Measurements from ENCODE around the gene TMEFF2. TPM values are rescaled to one million over a fixed set of nuclear protein-coding genes. Genes with fewer than 3 reads are reported as not detected.

TMEFF2 gene
- total and polyA plus RNA-seq, 2 of the 8 experiments (the other 6 are each of a cell fraction or from before 2014, with no cell fraction given), result 0.91 to 3.7 TPM

DNA sequence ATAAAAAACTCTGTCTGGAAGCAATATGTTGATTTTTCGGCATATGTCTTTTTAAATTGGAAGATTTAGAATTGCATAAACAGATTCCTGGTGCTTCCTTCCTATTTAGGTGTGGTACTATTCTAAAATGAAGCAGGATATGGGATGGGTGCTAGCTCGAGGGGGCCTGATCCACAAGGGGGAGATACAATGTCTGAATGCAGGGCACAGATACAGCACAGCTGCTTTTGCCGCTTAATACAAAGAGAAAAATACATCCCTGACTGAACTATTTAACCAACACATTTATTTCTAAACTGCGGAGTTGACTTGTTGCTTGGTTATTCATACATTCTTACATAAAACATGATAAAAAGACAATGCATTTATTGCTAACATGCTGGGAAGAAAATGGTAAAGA lies 169.1 kb downstream of the TMEFF2 start:
- no peak overlapping the region for H4K8ac ChIP-seq (ENCODE audit: extremely low read depth, insufficient read depth, low read length)
- no peak overlapping the region for H3K4me2 ChIP-seq (ENCODE audit: insufficient read depth in 1 of 2, low read depth in 2 of 2, low read length in 2 of 2)
- no peak overlapping the region for H3K14ac ChIP-seq (ENCODE audit: insufficient read length)
- no peak overlapping the region for H2AFZ ChIP-seq (ENCODE audit: low read length)
- H4K5ac ChIP-seq (ENCODE audit: insufficient read length, low read depth, low read length), result no peak overlapping the region
- ChIA-PET CTCF (ENCODE audit: partially characterized antibody) (interaction anchor here (0.7 to 1.8 kb wide), 7 partner anchors 17 to 137 kb away, joined by 3 to 4 read pairs (median 3); no protein-coding TSS in a partner anchor), POLR2A (ENCODE audit: partially characterized antibody) (no interaction called here)
- H3K4me3 ChIP-seq (ENCODE audit: extremely low read depth in 1 of 4, insufficient read depth in 2 of 4, low read depth in 3 of 4, low read length in 4 of 4), result no peak overlapping the region
- peaks cover 0 to 11% (median 5%) of the 10 kb centered on the region in 4 experiments; a peak in 5 of 7 replicates for H3K4me1 ChIP-seq (replicated peaks in 1 of 4; ENCODE audit: control insufficient read depth in 3 of 4, insufficient read depth in 4 of 4, low read length in 3 of 4)
- H3K23me2 ChIP-seq (ENCODE audit: low read depth, low read length), result no peaks in the 10 kb centered on the region
- no peaks in the 10 kb centered on the region for H4K20me1 ChIP-seq (replicated peaks in 1 of 2; ENCODE audit: control insufficient read depth in 1 of 2, insufficient read depth in 2 of 2, low read length in 2 of 2)
- H4K91ac ChIP-seq (replicated peaks; ENCODE audit: insufficient read length, low read length), result no peak overlapping the region
- FAIRE-seq (no peak), DNase-seq (ENCODE audit: low read depth in 1 of 2, low spot score in 2 of 2) (no peak)
- no peak overlapping the region for H2BK20ac ChIP-seq (ENCODE audit: low read length)
- no peak overlapping the region for H2BK120ac ChIP-seq (replicated peaks; ENCODE audit: low read depth, low read length)
- H3K79me2 ChIP-seq (ENCODE audit: control insufficient read depth in 1 of 2, insufficient read depth in 2 of 2, low read length in 2 of 2), result no peaks in the 10 kb centered on the region
- no peaks in the 10 kb centered on the region for H3K36me3 ChIP-seq (ENCODE audit: control insufficient read depth in 2 of 4, insufficient read depth in 4 of 4, low read length in 3 of 4)
- H3K9ac ChIP-seq (replicated peaks in 1 of 4; ENCODE audit: extremely low read depth in 1 of 4, low read depth in 3 of 4, low read length in 3 of 4), result no peak overlapping the region
- no peak overlapping the region for H3K18ac ChIP-seq (ENCODE audit: extremely low read depth, low read length)
- no peak overlapping the region for H2BK5ac ChIP-seq (ENCODE audit: low read depth, low read length)
- H3K27ac ChIP-seq (ENCODE audit: low read depth, low read length), result no peak overlapping the region
- no peak overlapping the region for H3K56ac ChIP-seq (replicated peaks; ENCODE audit: insufficient read length, low read depth, low read length)
- H2AK5ac ChIP-seq (ENCODE audit: low read depth, low read length), result no peak overlapping the region
- peaks cover 0 to 1% (median 0%) of the 10 kb centered on the region in 4 experiments; a peak in 1 of 7 replicates for H3K27me3 ChIP-seq (replicated peaks in 1 of 4; ENCODE audit: control insufficient read depth in 3 of 4, extremely low read depth in 1 of 4, insufficient read depth in 3 of 4, low read length in 3 of 4)
- no peak overlapping the region for H2BK15ac ChIP-seq (ENCODE audit: low read length)
- H3K79me1 ChIP-seq (ENCODE audit: low read depth, low read length), result 0 out of 2 replicates have a peak, but pooled peaks cover 2% of the 10 kb centered on the region
- no peak overlapping the region for H2BK12ac ChIP-seq (ENCODE audit: low read depth, low read length)
- 75% methylated on average over 4 of the region's 4 CpGs; no CpG with 5 or more reads in 1 of the 2 experiments for WGBS, 2 experiments (ENCODE audit: extremely low coverage in 1 of 2, insufficient coverage in 1 of 2, insufficient read length in 1 of 2, insufficient replicate concordance in 2 of 2, low coverage in 1 of 2, low lambda C conversion rate in 2 of 2, missing lambda C conversion rate in 1 of 2)
- H3K4ac ChIP-seq (replicated peaks; ENCODE audit: insufficient read length, low read depth, low read length), result no peak overlapping the region
- H3K9me3 ChIP-seq (ENCODE audit: insufficient read depth in 2 of 2, low read depth in 1 of 2, low read length in 1 of 2), result no peaks in the 10 kb centered on the region
- H3K23ac ChIP-seq (ENCODE audit: insufficient read length), result no peak overlapping the region
- no peak for TF ChIP-seq PHF8 (conservative IDR thresholded peaks at IDR 0.05; ENCODE audit: low read depth, low read length)
- TF ChIP-seq NRF1 (IDR thresholded peaks at IDR 0.05; ENCODE audit: low read depth, low read length), result no peak
- TF ChIP-seq, protein P1, sequence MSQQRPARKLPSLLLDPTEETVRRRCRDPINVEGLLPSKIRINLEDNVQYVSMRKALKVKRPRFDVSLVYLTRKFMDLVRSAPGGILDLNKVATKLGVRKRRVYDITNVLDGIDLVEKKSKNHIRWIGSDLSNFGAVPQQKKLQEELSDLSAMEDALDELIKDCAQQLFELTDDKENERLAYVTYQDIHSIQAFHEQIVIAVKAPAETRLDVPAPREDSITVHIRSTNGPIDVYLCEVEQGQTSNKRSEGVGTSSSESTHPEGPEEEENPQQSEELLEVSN (IDR thresholded peaks at IDR 0.05), result no peak
- TF ChIP-seq RNF2 (IDR thresholded peaks at IDR 0.05; ENCODE audit: borderline replicate concordance, low read depth, low read length, missing control alignments, poor library complexity, severe bottlenecking), result no peak
- TF ChIP-seq, protein P2, sequence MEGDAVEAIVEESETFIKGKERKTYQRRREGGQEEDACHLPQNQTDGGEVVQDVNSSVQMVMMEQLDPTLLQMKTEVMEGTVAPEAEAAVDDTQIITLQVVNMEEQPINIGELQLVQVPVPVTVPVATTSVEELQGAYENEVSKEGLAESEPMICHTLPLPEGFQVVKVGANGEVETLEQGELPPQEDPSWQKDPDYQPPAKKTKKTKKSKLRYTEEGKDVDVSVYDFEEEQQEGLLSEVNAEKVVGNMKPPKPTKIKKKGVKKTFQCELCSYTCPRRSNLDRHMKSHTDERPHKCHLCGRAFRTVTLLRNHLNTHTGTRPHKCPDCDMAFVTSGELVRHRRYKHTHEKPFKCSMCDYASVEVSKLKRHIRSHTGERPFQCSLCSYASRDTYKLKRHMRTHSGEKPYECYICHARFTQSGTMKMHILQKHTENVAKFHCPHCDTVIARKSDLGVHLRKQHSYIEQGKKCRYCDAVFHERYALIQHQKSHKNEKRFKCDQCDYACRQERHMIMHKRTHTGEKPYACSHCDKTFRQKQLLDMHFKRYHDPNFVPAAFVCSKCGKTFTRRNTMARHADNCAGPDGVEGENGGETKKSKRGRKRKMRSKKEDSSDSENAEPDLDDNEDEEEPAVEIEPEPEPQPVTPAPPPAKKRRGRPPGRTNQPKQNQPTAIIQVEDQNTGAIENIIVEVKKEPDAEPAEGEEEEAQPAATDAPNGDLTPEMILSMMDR (IDR thresholded peaks at IDR 0.05; ENCODE audit: control extremely low read depth in 1 of 3, insufficient read depth in 1 of 3, low read depth in 1 of 3, low read length in 3 of 3), result peak in 1 of 3 experiments; percentile 11; a peak in 1 of 4 replicates
- peak; percentile 15 to 25; a peak in 2 of 4 replicates for TF ChIP-seq RAD21 (IDR thresholded peaks at IDR 0.05 in 1 of 2, conservative IDR thresholded peaks at IDR 0.05 in 1 of 2; ENCODE audit: low read depth in 2 of 2, low read length in 2 of 2)
- no peak for TF ChIP-seq TAF1 (IDR thresholded peaks at IDR 0.05; ENCODE audit: low read depth, low read length)
- no peak for TF ChIP-seq JUN (IDR thresholded peaks at IDR 0.05; ENCODE audit: low read depth, low read length)
- TF ChIP-seq EZH2 (IDR thresholded peaks at IDR 0.05; ENCODE audit: low read depth, low read length, severe bottlenecking), result no peak

Data from H1 (cell line).